Hepatic stellate cell (primary cell): ENCODE results near the gene GARS1.

Experiments used
- DNase-seq: peaks from one replicate; pipeline ENCODE4 v3.0.0; 2011; ENCODE audit warnings: low spot score

Gene GARS1

DNA sequence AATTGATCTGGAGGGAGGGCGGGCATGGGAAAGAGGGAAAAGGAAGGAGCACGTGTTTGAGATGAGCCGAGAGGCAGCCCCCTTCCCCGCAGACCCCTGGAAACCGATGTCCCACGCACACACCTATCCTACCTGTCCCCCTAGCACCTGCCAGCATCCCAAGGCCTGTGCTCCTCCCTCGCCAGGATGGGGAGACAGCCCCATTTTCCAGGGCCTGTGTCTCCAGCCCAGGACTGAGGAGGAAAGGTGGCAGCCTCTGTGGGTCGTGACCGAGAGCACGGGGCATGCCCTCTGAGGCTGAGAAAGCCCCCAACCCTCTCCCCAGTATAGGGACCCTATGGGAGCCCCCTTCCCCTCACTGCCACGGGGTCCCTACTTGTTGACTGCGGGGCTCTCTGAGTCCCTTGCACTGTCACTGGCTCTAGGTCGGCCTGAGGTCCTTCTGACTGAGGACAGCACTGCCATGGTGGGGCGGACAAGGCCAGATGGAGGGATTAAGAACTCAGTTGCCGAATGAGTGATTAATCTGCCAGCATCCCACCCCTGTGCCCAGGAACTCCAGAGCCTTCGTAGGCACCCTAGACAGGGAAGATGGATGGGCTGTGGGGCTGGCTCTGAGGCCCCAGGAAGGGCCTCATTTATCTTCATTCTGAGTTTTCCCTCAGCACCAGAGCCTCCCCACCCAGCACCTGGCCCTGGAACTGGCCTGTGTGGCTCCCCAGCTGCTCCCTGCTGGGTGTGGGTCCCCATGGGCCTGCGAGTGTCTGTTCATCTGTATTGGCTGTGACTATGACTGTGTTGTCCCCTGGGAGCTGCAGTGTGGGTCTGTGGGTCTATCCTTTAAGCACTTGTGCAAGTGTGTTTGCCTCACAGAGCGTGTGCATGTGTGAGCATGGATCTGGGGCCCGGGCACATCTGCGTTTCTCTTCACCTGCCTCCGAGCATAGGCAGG lies 61.6 kb downstream of the GARS1 start:
- DNase-seq, result no peak

- no peak for DNase-seq
Measured at GRCh38 chr7:30657131-30657530, 62.5 kb downstream of the GARS1 start.

DNA sequence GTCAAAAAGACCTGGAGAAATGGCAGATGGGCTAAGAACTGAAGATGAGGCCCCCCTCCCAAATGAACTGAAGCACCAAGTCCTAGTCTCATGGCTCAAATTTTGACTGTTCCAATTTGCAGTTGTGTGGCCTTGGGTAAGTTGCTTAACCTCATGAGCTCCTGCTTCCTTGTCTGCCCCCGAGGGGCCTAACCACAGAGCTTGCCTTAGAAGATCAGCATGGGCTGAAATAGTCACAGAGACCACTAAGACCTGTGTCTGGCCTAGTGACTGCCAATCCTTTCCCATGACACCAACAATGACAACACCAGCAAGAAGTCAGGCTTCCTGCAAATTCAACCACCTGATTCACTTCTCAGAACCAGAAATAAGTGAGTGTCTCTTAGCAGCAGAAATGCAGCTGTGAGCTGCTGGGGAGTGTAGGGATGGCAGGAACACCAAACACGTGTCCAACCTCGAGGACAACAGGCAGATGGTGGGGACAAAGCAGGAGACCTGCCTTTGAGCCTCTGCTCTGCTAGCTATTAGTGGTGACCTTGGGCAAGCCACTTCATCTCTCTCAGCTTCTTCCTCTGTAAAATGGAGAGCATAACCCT lies 63.9 kb downstream of the GARS1 start:
- no peak for DNase-seq

- DNase-seq, result peak; percentile 48
Measured at GRCh38 chr7:30659312-30659711, 64.6 kb downstream of the GARS1 start.

DNA sequence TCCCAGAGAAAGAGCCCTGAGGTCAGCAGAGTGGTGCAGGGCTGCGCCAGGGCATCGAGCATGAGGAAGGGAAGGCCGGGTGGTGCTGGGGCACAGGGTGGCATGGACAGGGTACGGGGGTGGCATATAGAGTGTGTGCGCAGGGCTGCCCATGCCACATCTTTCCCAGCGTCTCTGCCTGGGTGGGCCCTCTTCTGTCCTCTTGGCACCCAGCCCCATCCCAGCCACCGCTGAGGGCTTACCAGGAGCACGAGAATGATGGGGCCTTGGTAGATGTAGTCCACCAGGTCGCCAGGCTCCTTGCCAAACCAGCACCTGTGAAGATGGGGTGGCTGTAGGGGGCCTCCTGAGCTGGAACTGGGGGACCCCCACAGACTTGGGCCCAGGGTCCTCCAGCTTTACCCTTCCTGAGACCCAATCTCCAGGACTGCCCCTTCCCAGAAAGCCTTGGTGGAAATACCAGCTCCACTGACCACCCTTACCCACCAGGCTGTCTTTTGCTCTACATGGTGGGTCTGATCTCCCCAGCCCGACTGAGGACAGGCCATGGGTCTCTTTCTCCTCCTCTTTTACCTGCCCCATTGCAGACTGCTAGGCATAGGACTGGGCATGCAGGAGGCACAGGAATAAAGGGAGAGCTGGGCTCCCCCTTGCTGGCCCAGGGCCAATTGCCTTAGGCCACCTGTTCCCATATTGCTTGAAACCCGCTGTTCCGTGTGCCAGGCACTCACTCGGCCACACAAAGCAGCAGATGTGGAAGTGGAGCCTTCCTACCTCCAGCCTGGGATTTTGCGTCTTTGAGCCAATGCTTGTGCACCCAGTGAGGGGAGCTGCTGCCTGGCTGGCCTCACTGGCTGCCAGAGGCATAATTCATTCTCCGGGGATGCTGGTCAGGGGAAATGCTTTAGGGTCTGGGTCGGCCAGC lies 65.9 kb downstream of the GARS1 start:
- DNase-seq, result no peak

- no peak for DNase-seq
Measured at GRCh38 chr7:30661926-30662325, 67.2 kb downstream of the GARS1 start.

DNA sequence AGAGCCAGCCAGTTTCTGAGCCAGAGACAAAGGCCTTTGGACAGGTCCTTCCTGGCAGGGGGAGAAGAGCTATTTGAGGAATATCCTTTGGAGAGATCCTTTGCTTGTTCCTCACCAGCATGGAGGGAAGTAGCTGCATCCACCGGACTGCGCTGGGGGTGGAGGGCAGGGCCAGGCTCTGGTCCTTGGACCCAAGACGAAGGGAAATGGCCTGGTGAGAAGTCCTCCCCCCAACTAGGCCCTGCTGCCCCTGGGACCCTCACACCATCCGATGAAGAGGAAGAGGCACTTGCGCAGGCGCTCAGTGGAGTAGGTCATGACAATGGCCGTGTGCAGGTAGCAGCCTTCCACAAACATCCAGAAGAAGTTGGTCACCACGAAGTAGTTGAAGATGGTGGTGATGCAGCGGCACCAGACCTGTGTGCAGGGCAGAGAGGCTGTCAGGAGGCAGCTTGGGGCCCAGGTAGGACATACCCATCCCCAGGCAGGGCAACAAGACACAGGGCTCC lies 67.8 kb downstream of the GARS1 start:
- no peak for DNase-seq

DNA sequence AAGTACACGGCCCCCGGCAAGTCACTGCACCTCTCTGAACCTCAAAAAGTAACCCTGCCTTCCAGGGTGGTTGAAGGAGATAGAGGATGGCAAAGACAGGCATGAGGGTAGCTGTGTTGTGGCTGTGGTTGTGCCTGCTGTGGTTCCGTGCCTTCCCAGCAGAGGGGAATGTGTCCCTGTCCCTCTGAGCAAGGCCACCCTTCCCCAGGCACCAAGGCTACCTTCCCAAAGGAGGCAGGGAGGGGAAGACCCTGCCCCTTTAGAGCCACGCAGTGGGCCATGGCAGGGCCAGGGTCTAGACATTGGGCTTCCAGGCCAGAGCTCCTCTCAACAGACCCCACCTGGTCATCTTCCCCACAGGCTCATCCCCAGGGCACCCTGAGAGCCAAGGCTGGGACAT lies 68.7 kb downstream of the GARS1 start:
- DNase-seq, result no peak

GRCh38 chr7:30664184-30664885 lies 69.7 kb downstream of the GARS1 start:
- DNase-seq, result no peak

- DNase-seq, result no peak
Measured at GRCh38 chr7:30665043-30665442, 70.4 kb downstream of the GARS1 start.

DNA sequence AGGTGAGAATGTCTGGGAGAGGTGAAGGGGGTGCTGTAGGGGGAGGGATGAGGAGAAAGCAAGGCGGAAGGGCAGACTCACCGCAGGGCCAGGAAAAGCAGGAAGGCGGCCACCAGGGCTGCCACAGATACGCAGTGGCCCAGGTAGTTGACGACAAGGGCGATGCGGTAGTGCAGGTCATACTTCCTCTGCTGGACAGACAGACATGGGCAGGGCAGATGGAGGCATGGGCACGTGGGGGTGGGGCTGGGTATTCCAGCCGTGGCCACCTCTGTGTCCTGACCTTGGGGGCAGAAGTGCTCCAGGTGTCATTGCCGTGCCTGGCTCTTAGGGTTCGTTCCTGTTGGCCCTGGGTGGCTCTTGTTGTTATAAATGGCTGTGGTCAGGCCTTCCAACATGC lies 70.8 kb downstream of the GARS1 start:
- DNase-seq, result no peak

DNA sequence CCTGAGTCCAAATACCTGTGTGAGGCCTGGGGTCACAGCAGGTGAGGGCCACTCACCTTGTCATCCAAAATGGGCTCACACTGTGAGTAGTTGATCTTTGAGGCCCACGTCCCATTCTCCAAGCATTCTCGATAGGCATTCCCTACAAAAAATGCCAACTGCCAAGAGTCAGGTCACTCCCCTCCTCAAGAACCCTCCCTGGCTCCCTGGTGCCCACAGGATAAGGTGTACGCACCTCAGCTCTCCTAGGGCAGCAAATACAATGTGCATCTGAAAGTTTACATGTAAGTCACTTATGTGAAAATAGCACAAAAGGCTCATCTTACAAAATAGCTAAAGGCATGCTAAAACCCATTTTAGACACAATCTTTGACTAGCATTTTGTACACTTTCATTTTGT lies 72.5 kb downstream of the GARS1 start:
- DNase-seq, result no peak

GRCh38 chr7:30668102-30668501 lies 73.4 kb downstream of the GARS1 start:
- DNase-seq, result no peak

DNA sequence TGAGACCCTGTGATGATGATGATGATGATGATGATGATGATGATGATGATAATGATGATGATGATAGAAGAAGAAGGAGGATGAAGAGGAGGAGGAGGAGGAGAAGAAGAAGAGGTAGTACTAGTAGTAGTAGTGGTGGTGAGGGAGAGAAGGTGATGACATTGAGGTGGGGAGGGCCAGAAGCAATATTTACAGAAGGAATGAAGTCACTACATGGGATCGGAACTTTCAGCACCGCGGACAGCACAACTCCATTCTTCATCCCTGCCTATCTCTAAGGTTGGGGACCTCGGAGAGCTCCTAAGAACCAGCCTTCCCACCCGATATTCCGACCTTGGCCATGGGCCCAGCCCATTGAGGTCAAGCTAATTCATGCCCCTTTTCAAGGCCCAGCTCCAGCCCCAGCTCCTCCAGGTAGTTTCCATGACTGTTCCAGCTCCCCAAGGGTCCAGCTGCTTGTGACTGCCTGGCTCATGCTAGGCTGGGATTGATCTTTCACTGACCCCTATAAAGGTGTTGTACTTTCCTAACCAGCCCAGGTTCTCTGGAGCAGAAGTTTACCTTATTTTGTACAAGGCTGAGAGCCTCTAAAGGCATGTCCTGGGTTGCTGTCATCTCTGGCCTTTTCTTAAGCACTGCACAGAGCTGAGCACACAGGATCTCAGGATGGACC lies 77.3 kb downstream of the GARS1 start:
- peak; percentile 74 for DNase-seq

- DNase-seq, result no peak
Measured at GRCh38 chr7:30674420-30674819, 79.7 kb downstream of the GARS1 start.

DNA sequence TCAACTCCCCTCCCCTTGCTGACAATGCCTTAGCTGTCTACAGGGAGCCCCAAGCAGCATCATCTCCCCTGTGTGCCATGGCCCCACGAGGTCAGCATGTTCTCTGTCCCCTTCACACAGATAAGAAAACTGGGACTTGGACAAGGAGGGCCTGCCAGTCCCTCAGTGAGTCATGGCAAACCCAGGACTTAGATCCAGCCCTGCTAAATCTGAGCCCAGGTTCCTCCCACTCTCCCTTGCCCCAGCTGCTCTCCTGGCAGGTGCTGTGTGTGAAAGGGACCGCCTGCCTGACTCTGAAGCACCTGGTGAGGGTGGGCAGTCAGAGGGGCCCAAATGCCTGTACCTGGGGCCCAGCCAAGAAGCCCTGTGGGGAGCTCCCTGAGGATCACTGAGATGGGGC lies 80.2 kb downstream of the GARS1 start:
- no peak for DNase-seq

- DNase-seq, result no peak
Measured at GRCh38 chr7:30678805-30679204, 84.1 kb downstream of the GARS1 start.

GRCh38 chr7:30679664-30680063 lies 85.0 kb downstream of the GARS1 start:
- no peak for DNase-seq

DNA sequence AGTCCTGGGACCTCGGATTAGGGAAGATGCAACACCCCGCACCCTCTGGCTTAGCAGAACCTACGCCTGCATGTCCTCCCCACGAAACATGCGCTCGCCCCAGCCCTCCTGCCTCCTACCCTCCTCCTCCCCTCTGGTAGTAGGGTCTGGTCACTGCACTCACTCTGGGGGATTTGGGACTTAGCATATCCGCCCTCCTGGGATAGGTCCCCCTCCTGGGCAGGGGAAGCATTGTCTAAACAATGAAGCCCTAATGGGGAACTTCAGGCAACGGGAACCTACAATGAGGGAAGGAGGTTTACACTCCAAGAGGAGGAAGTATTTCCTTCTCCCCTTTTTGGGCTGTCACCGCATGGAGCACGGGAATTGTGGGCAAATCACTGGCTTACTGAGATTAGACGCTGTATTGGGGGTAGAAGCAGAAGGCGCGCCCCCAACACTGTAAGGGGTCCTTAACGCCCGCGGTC lies 86.7 kb downstream of the GARS1 start:
- no peak for DNase-seq

GRCh38 chr7:30681815-30682211 lies 87.1 kb downstream of the GARS1 start:
- no peak for DNase-seq
